Activated effector memory CD4-positive, alpha-beta T cell treated with anti-CD3 and anti-CD28 coated beads, Interleukin-2, amount 50 U/mL, for 16 hours (primary cell): ENCODE results near the gene CIT.
"Not testable (repeated sequence)": the region's sequence is repeated elsewhere in the genome, so short reads cannot be mapped to it uniquely, and the experiment has no call there.

Experiments used
- DNase-seq: peaks from one replicate; pipeline ENCODE4 v3.0.0-alpha.2; 2020

CIT gene

DNA sequence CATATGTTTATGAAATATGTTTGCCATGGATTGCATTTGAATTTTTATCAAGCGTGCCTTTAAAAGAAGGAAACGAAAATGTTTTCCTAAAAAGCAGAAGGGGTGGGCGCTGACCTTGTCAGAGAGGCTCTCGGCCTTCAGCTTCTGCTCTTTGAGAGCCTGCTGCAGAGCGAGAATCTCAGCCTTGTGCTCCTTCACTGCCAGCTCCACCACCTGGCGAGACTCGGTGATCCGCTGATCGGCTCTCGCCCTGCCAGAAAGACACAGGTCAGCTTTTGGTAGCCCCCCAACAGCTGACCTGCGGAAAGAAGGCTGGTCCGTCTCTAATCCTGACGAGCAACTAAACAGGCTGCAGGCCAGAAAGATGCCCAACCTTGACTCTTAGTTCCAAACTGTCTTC is 146.7 kb downstream of the CIT start:
- DNase-seq = no peak

DNA sequence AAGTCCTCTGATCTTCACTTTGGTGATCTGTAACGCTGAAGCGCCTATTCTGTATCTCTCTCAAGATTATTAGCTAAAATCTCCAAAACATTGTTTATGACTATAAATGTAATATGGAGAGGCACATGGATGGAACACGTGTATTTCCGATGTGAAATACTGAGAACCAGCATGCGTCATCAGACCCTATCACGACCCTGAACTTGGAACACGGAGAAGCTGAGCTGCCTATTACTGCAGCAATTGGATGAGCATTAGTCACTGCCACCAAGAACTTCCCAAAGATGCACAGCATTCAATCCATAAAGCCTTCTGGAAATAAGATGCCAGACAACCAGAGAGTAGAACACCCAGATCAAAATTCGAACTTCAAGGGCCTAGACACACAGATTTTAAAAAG is 147.2 kb downstream of the CIT start:
- no peak for DNase-seq

DNA sequence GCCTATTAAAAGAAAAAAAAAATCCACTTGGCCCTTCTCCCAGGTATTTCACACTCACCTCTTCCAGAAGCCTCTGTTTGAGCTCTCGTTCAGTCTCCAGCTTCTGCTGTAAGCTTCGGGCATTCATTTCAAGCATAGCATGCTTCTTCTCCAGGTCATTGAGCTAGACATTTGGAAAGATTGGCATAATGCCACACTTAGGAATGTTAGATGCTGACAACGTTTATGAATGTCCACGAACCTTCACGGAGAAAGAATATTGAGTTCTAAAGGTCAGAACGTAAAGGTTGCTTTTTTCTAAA is 148.7 kb downstream of the CIT start:
- no peak for DNase-seq

DNA sequence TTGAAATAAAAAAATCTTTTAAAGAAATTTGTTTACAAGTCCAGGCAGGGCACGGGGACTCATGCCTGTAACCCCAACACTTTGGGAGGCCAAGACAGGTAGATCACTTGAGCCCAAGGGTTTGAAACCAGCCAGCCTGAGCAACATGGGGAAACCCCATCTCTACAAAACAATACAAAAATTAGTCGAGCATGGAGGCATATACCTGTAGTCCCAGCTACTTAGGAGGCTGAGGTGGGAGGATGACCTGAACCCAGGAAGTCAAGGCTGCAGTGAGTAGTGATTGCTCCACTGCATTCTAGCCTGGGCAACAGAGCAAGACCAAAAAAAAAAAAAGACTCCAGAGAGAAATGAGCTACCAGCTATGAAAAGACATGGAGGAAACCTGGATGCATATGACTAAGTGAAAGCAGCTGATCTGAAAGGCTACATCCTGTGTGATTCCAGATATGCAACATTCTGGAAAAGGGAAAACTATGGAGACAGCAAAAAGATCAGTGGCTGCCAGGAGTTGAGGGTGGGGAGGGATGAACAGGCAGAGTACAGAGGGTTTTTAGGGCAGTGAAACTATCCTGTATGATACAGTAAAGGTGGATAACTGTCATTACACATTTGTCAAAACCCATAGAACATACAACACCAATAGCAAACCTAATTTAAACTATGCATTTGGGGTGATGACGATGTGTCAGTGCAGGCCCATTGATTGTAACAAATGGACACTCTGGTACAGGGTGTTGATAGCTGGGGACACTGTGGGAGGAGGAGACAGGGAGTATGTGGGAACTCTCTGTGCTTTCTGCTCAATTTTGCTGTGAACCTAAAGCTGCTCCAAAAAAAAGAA is 149.3 kb downstream of the CIT start:
- DNase-seq = no peak

DNA sequence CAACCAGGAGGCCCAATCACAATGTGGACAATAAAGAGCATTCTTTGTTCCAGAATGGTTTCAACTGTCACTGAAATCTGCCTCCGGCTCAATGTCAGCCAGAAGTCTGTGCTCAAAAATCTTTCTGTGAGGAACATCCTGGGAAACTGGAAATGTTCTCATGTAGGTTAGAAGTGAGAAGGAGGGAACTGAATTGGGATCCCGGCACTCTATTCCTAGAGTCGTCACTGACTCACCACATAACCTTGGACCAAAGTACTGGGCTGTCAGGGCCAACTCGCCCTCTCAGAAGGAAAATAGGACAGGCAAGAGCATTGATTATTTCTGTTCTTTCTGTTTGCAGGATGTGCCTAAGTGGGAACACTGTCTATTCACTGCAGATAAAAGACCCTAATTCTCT is 151.6 kb downstream of the CIT start:
- no peak for DNase-seq

DNA sequence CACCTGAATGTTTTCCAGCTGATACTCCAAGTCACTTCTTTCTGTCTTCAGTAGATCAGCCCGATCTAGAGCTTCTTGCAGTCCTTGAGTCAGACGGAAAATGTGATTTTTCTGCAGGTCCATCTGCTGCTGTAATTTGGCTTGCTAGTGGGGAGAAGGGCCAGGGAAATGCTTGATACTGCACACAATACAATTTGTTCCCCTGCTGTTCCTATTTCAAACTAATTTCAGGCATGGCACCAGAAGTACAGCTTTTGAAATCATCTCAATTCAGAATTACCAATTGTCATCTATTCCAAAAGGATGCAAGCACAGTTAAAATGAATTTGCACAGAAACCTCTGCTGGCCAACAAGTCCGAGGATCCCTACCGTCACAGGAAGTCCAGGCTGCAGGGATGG is 155.8 kb downstream of the CIT start:
- no peak for DNase-seq

DNA sequence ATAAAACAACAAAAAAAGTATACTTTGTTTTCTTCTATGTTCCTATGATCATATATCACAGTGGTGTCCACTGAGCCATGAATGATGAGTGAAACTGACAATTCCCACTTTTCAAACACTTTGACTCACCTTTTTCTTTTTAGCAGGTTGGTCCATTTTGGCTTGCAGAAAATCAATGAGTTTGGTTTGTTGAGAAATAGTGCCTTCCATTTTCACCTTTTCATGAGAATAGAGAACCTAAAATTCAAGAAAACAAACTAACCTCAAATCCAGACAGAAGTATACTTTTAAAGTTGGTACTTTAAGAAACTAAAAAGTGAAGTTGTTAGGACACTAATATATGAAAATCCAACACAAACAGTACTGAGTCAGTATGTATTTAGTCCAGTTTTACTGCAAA is 156.8 kb downstream of the CIT start:
- DNase-seq = no peak

DNA sequence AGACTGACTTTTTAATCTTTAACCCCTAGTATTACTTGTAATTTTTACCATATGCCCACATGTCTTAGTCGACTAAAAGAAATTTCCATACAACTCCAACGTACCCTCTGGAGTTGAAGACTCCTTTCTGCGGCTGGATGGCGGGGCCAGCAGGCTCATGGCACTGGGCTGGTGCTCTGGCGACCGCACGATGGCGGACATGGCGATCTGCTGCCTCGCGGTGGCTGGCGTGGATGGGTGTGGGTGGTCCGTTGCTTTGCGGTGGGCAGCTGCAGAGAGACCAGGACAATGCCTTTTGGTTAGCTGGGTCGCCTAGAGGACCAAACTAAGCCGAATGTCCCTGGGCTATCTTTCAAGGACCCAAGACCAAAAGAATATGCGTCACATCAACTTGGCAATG is 159.0 kb downstream of the CIT start:
- no peak for DNase-seq

DNA sequence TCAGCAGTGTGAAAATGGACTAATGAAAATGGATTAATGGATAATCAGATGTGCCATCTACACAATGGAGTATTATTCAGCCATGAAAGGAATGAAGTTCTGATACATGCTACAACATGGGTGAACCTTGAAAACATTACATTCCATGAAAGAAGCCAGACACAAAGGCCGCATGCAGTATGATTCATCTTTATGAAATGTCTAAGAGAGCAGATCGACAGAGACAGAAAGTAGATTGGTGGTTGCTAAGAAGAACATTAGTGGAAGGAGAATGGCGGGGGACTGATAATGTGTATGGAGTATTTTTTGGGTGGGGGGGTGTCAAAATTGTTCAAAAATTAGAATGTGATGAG is 161.9 kb downstream of the CIT start:
- no peak for DNase-seq

DNA sequence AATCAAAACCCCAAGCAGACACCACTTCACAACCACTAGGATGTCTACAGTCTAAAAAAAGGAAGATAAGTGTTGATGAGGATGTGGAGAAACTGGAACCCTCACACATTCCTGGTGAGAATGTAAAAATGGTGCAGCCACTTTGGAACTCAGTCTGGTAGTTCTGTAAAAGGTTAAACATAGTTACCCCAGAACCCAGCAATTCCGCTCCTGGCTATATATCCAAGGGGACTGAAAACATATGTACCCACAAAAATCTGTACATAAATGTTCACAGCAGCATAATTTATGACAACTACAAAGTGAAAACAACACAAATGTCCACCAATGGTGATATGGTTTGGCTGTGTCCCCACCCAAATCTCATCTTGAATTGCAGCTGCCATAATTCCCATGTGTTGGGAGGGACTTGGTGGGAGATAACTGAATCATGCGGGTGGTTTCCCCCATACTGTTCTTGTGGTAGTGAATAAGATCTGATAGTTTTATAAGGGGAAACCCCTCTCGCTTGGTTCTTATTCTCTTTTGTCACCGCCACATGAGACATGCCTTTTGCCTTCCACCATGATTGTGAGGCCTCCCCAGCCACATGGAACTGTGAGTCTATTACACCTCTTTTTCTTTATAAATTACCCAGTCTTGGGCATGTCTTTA is 162.4 kb downstream of the CIT start:
- DNase-seq = no peak

DNA sequence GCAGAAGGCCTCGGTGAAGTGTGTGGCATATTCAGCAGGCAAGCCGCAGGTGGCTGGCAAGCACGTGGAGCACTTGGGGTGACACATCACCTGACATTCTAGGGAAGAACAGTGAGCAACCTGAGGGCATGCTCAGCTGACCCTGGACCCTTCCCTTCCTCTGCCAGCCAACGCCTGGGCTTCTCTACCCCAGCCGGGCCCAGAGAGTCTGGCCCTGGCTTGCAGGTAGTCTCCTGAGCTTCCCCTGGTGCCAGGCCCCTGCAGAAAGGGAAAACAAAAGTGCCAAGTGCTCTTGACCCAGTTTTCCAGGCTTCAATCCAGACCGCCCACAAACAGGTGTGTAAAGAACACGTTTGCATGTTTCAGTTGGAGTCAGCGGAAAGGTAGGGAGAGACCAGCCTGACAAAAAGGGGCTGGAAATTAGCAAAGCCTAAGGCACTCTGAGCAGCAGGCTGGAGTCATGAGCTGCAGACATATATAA is 163.5 kb downstream of the CIT start:
- DNase-seq = no peak

DNA sequence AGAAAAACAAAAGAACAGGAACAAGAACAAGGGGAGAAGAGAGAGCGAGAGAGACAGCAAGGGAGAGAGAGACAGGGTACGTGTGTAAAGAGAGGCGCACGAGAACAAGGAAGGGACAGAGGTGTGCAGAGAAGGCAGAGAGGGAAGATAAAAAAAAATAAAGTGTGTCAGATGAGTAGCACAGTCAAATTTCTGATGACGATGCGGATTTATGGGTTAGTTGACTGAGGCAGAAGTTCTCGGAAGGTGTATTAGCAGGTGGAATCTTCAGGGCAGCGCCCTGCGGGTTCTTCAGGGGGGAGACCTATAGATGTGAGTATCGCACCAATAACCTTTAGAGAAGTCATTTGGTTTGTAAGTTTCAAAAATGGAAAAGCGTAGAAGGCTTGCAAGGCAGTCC is 164.4 kb downstream of the CIT start:
- no peak for DNase-seq

DNA sequence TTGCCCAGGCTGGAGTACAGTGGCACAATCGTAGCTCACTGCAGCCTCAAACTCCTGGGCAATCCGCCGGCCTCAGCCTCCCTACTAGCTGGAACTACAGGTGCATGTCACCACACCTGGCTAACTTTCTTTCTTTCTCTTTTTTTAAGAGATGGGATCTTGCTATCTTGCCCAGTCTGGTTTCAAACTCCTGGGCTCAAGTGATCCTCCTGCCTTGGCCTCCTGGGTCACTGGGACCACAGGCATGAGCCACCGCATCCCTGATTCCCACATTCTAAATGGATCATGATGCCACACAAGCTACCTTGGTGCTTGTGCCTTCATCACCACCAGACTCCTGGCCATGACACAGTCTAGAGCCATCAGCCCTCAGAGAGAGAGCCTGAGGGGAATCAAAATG is 165.4 kb downstream of the CIT start:
- no peak for DNase-seq

DNA sequence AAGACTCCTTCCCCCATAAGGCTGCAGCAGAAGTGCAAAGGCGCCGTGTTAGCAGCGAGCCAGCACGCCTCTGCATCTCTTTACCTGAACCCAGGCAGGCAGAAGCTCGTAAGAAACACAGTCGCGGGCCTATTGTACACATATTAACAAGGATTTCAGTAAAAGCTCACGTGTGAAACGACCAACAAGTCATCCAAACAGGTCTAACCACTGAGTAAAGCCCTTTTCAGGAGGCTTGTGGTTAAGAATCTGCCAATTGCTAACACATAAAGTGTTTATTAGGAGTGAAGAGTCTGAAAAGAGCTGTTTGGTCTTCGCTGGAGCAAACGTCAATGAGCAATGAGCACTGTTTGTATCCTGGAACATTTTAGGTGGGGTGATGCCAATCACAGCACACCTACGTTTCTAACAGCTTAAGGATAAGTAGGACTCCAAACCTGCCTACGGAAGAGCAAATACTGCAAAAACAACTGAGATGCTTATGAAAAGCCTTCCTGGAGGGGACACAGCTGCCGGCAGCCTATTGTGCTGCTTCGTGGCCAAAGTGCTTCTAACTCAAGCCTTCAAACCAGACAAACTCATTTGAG is 166.1 kb downstream of the CIT start:
- DNase-seq = no peak

DNA sequence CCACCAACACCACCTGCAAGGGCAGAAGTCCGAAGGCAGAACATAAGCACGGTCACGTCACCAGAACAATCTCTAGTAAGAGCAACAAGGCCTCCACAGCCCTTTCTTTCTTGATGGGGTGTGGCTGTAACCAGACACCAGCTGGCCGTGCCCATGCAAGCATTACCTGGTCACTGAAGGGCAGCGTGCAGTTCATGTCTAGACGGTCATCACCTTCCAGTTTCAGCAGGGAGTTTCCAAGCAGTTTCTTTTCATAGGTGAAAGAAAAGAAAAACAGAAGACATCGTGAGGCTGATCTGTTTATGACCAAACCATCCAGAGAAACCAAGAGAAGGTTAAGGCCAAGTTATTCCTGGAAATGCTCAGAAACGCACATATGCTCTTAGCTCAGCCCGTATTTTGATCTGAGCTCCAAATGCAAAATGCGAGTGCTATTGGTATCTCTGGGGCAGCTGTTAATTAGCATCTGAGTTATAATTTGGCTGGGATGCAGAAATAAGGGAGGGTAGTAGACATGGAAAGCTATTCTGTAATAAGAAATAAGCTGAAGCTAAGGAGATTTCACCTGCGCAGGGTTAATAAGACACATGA is 166.7 kb downstream of the CIT start:
- no peak for DNase-seq

DNA sequence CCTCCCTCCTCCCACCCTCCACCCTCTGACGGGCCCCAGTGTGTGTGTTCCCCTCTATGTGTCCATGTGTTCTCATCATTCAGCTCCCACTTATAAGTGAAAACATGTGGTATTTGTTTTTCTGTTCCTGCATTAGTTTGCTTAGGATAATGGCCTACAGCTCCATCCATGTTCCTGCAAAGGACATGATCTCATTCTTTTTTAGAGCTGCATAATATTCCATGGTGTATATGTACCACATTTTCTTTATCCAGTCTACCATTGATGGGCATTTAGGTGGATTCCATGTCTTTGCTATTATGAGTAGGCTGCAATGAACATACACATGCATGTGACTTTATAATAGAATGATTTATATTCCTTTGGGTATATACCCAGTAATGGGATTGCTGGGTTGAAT is 170.7 kb downstream of the CIT start:
- DNase-seq = not testable (repeated sequence)

DNA sequence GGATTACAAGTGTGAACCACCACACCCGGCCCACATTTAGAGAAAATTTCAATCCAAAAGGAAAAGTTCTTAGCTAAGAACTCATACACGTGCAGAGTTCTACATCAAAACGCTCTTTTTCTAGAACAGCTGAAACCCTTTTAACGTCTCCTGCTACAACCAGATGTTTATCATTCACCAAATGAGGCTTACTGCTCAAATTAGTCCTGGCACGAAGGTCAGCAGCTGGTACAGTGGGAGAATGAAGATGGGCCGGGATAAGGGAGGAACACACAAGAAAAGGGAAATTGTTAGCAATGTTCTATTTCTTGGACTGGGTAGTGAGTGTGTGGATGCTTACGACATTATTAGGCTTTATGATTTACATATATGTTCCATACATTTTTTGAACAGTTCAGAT is 171.9 kb downstream of the CIT start:
- DNase-seq = no peak

DNA sequence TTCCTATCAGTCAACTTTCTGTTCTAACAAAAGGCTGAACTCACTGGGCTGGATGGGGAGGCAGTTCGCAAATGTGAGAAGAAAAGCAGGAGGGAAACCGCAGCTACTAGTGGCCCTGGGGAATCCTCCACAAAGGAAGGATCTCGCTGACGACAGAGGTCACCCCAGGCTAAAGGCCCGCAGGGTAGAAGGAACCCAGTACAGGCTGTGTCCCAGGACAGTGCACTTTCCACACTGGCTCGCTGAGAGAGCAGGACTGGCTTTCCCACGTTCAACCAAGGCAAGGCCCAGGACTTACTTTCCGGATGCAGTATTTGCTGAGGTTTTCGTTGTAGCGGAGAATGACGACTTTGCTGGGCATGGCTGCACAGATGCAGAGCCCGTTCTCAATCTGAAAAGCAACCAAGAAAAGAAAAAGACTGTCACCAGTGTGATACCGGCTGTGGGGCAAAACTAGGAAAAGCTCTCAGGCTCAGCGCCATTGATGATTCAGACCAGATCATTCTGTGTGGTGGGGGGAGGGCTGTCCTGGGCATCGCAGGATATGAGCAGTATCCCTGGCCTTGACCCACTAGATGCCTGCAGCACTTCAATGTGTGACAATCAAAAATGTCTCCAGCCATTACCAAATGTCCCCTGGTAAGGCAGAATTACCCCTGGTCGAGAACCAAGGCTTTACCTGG is 172.9 kb downstream of the CIT start:
- DNase-seq = no peak

DNA sequence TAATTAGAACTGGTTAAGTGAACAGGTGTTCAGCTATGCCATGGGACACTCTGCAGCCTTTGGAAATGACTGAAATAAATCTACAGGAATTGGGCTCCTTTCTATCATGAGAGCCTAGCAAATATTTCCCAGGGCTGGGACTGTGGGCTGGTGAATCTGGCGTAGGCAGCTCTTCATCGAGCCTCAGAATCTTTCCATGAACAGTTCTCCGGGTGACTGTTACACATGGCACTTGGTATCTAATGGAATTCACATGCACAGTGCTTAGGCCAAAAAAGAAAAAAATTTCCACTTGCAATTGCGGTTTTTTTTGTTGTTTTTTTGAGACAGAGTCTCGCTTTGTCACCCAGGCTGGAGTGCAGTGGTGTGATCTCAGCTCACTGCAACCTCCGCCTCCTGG is 177.0 kb downstream of the CIT start:
- DNase-seq = no peak

DNA sequence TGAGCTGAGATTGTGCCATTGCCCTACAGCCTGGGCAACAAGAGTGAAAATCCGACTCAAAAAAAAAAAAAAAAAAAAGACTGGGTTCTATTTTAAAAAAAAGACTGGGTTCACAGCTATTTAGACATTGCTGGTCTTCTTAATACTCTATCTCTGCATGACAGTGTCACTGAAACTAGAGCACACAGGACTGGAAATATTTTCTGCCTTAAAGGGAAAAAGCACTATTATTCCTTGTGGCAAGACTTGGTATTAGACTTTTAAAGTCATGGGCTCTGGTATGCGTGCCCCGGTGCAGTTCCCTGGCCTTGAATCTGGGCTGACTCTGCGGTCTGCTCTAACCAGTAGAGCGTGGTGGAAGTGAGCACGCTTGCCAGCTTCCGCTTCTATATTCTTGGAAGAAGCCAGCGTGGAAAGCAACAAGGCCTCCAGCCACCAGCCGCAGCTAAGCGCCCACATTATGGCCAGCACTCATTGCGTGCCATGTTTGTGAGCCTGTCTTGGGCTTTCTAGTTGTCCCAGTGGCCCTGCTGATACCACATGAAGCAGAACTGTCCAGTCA is 177.8 kb downstream of the CIT start:
- DNase-seq = no peak

DNA sequence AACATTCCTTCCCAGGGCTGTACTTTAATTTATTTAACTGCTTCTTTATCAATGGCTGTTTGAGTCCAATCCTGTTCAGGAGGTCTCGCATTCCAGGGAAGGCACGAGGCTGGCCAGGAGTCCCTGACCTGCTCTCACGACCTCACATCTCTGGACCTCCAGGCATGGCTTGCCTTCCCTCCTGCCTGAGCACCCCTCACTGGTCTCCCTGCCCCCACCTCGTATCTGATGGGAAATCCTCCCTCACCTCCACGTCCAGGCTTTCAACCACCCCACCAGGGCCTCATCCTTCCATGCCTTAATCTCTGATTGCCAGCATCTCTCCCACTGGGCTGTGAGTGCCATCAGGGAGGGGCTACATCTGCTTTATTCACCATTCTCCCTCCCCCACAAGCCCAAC is 180.2 kb downstream of the CIT start:
- no peak for DNase-seq

DNA sequence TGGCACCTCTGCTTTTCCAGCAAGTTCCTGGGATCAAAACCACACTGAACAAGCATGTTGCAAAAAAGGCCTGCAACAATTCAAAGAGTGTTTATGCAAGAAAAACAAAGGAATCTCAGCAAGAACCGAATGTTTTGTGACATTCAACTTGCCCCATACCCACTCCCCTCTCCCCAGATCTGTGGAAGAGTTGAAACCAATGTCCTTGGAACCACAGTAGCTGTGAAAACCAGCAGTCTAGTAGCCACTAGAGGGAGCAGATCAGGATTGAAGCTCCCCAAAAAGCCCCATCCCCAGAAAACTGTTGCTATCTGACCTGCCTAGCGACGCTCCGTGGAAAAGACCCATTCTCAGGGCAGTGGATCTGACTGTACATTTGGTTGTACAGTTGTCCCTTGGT is 182.1 kb downstream of the CIT start:
- DNase-seq = no peak

DNA sequence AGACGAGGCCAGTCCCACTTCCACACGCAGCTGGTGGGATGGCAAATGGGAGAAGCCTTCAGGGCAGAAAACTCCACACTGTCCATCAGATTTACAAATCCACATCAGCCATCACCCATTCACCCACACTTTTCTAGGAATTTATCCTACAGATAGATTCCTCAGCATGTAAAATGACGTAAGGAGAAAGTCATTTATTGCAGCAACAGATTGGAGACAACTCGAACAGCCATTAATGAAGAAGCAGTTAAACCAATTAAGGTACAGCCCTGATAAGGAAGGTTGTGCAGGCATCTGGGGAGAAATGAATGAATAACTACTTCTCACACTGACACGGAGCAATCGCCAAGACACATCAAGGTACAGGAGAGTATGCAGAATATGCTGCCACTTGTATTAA is 183.0 kb downstream of the CIT start:
- DNase-seq = no peak
